Ovary (tissue), 3 donors: ENCODE results near the gene NR1D2.

Experiments used
- CTCF ChIP-seq, 3 donors: fragments of 450-650 bp in 2 of 3; fragments of 200-600 bp in 1 of 3; IDR thresholded peaks; one replicate each; pipeline versions ENCODE4 v1.5.1 to v1.8.0; 2016 to 2022; ENCODE audit warnings: antibody characterized with exemption in 3 of 3, mild to moderate bottlenecking in 1 of 3
- EP300 ChIP-seq: sonication (generic); formaldehyde crosslinking; IDR thresholded peaks from one replicate; pipeline ENCODE4 v1.6.1; 2017; ENCODE audit warnings: antibody characterized with exemption
- POLR2A ChIP-seq: fragments of 450-650 bp; IDR thresholded peaks from one replicate; pipeline ENCODE4 v1.6.1; 2017; ENCODE audit warnings: antibody characterized with exemption, mild to moderate bottlenecking, moderate library complexity
- donor health status: DM: no; HTN: no; CAD: no.

- no peak for TF ChIP-seq CTCF (IDR thresholded peaks at IDR 0.05)
- no peak for TF ChIP-seq POLR2A
- no peak for TF ChIP-seq EP300
Observed at GRCh38 chr3:23913182-23913581, 31.9 kb upstream of the NR1D2 start.
